ENCODE measurements around the gene TWNK.

The TWNK gene

DNA sequence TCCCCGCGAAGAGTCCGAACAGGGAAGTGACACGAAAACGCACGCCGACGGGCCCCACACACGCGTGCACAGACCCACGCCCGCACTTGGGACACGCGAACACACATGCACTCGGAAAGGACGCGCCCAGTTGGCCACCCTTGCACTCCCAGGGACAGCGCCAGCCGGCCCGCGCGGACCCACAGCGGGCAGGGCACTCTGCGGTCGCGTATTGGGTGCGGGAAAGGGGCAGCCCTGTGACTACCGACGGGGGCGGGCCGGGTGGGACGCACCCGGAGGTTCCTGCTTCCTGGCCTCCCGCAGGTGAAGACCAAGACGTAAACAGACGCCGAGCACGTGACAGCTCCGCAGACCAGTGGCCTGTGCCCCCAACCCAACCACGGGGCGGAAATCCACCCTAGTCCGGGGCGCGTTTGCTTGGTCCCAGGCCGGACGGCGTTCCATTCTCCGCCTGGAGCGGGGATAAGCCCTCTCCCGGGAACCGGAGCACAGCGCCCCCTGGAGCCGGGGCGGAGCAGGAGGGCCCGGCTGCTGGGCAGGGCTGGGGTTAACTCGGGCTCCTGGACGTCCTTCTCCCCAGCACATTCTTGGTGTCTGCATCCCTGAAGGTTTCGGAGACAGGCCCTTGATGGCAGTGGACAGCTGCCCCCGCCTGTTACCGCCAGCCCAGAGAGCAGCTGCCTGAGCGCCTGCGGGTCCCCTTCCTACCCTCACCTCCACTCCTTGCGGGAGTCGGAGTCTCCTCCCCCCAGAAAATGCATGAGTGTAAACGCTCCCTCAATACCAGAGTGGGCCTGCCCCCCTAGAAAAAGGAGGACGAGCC is 10.2 kb downstream of the TWNK start:
- peak; percentile 93 for DNase-seq

DNA sequence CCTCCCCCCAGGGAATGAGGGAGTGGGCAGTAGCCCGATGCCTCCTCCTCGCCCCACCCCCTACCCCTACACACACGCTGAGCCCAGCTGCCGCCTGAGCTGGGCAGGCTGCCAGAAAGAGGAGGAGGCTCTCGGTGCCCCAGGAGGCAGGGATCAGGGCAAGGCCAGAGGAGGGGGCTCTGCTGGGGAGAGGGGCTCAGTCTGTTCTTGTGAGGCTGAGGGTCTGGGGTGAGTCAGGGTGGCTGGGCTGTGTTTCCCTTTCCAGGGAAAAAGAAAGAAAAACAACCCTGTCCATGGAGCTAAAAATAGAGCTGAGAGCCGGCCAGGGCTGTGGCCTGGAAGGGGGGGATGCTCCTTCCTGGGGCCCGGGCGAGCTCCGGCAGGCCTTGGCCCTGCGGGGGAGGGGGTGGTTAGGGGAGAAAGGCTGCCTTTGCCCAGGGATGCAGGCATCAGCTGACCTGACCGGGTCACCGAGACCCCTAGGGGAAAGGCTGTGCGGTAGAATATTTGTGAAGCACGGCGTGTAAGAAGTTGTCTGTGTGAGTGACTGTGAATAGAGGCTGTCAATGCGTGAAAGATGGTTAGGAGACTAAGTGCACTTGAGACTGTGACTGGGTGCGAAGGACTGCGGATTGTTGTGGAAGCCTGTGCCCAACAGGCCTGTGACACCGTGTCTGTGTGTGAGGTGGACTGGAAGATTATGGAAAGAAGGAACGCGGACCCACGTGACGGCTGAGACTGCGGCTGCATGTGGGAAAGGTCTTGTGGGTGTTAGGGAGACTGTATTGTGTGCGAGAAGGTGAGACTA is 11.0 kb downstream of the TWNK start:
- peak; percentile 87 for DNase-seq

DNA sequence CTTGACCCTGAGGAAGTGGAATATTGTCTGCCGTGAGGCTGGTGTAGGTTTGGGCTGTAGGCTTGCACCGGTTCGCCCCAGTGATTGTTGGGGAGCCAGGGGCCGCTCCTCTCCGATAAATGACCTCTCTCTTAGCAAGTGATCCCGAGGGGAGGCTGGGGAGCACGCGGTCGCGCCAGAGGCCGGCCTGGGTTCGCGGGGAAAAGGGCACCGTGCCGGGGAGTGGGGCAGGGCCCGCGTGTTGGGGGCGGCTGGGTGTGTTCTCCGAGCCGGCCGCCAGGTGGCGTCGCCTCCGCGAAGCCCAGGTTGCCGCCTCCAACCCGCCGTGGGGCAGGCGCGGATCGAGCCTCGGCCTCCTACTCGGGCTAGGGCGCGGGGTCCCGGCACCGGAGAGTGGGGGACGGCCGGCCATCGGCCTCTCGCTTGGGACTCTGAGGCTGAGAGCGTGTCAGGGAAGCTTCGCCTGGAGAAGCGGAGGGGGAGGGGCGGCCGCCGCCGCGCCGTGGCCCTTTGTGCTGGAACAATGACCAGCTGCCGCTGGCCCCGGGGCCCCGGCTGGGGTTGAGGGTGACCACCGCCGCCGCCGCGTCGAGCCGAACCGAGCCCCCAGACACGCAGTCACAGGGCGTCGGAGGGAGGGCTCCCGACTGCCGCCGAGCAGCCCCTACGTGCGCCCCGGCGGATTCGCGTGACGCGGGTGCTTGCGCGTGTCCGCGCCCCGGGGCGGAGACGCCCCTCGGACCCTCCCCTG is 11.8 kb downstream of the TWNK start:
- peak; percentile 92 for DNase-seq

DNA sequence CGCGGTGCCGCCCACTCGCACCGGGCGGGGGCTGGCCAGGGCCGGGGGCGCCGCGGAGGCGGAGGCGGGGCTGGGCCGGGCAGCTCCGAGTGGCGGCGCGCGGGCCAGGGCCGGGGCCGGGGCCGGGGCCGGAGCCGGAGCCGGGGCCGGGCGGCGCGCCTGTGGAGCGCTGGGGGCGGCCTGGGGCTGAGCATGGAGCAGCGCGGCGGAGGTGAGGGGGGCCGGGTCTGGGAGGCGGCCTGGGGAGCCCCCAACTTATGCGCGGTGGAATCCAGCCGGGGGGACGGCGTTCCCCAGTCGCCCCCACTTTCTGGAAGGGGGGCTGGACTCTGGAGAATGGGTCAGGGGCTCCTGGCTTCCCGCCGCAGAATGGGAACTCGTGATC is 12.4 kb downstream of the TWNK start, which contains the start of gene LZTS2:
Gene LZTS2, plus strand, starts transcription at position 67 of the 385 bp plus-strand sequence. CDS start 2,731 bp downstream, outside the sequence.
- DNase-seq = no peak

DNA sequence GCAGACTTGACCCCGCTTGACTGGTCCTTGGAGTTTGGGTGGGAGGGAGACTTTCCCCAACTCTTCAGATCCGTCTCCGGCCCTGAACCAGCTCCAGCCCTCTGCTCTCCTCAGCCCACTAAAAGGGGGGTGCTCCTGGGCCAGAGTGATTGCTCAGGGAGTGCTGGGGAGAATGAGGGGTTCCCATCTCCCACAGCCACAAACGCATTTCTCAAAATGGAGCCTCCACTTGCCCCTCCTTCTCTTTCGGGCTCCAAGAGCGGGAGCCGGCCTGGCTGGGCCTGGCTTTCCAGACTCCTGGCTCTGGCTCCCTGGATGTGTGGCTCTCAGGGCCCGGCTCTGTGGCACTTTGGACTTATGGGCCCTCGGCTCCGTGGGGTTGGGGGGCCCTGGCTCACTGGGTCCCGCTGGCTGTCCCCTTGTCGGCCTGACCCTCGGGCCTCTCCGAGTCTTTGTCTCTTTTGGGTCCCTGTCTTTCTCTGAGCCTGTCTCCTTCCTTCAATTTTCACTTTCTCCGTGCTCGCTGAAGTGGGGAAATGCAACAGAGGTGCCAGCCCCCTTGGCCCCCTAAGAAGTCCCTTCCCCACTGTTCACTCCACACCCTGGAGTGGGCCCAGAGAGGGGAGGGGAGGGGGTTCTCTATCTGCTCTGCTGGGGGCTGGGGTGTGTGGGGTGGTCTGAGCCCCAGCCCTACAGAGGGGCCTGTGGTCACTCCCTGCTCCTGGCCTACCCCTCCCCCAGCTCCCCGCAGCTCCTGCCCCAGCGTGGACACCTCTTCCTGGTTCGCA is 13.0 kb downstream of the TWNK start:
- no peak for DNase-seq

DNA sequence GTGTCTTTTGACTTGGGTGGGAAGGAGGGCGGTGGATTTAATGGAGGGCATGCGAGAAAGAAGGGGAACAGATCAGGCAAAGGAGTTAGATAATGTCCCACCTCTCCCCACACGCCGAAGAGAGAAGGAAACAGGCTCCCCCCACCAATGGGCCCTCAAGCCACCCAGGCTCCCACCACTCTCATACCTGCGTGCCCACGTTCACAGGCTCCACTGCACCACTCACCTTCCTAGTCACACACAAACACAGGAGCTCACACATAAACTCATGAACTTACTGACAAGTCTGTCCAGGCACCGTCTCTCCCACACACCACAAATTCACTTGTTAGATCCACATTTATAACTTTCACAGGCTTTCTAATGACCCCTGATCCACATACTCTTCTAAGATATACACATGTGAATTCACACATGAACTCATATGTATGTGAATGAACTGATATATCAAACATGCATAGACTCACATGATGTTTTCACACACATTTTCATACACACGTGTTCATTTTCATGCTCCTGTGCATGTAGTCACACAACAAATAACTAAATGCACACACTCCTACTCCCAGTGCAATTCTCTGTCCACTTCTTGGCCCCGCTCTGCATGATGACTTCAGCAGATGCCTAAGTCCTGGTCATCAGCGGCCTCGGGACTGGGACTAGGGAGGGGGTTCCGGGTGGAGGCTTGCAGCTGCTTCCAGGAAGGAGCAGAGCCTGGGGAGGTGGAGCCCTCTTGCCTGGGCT is 13.7 kb downstream of the TWNK start:
- DNase-seq = no peak

DNA sequence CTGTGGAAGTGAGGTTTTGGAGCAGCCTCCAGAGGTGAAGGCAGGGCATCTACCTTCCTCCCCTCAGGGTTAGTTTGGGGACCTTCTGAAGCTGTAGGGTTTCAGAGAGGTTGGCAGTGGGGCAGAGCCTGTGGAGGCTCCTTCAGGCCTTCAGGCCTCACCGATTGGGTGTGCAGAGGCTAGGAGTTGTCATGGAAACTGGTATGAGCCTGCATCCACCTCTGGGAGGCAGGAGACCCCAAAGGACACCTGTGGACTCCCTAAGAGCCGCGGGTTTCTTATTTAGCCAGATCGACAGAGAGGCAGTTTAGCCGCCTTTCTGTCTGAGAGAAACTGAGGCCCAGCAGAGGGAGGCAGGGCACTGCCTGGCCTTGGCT is 14.3 kb downstream of the TWNK start:
- DNase-seq = no peak

DNA sequence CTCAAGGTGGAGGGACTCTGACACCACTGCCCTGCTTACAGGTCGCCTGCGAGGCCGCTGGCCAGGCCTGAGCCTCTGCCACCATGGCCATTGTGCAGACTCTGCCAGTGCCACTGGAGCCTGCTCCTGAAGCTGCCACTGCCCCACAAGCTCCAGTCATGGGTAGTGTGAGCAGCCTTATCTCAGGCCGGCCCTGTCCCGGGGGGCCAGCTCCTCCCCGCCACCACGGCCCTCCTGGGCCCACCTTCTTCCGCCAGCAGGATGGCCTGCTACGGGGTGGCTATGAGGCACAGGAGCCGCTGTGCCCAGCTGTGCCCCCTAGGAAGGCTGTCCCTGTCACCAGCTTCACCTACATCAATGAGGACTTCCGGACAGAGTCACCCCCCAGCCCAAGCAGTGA is 15.1 kb downstream of the TWNK start:
- DNase-seq = no peak

DNA sequence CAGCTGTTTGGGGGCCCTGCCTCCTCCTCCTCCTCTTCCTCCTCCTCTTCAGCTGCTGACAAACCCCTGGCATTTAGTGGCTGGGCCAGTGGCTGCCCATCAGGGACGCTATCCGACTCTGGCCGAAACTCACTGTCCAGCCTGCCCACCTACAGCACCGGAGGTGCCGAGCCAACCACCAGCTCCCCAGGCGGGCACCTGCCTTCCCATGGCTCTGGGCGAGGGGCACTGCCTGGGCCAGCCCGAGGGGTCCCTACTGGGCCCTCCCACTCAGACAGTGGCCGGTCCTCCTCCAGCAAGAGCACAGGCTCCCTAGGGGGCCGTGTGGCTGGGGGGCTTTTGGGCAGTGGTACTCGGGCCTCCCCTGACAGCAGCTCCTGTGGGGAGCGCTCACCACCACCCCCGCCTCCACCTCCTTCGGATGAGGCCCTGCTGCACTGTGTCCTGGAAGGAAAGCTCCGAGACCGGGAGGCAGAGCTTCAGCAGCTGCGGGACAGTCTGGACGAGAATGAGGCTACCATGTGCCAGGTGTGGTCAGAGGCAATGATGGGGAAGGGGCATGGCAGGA is 16.4 kb downstream of the TWNK start:
- DNase-seq = no peak

DNA sequence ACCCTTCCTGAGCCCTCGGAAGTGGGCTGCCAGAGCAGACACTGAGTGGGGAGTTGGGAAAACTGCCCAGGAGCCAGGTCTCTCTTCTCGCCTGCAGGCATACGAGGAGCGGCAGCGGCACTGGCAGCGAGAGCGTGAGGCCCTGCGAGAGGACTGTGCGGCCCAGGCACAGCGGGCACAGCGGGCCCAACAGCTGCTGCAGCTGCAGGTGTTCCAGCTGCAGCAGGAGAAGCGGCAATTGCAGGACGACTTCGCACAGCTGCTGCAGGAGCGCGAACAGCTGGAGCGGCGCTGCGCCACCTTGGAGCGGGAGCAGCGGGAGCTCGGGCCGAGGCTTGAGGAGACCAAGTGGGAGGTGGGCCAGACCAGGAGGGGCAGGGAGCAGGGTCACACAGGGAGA is 18.0 kb downstream of the TWNK start:
- no peak for DNase-seq

DNA sequence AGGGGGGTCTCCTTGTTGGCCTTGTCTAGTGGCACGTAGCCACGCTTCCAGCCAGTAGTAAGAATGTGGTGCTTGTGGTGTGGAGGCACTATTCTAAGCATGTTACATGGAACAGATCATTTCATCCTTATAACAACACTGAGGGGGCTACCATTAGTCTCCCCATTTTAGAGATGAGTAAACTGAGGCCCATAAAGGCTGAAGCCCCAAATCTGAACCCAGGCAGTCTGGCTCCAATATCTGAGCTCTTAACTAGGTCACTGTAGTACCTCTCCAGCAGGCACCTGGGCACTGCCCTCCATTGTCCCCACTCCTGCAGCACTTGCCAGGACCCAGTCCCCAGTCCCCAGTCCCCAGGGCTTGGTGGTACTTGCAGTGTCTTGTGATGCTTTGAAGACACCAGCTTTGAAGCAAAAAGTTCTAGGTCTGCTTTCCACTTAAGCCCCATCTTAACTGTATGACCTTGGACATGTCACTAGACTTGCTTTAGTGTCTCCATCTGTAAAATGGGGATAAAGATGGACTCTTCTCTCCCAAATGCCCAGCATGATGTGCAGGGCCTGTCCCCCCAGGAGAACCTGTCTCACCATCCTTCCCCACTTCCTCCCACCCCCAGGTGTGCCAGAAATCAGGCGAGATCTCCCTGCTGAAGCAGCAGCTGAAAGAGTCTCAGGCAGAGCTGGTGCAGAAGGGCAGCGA is 18.7 kb downstream of the TWNK start:
- DNase-seq = no peak

DNA sequence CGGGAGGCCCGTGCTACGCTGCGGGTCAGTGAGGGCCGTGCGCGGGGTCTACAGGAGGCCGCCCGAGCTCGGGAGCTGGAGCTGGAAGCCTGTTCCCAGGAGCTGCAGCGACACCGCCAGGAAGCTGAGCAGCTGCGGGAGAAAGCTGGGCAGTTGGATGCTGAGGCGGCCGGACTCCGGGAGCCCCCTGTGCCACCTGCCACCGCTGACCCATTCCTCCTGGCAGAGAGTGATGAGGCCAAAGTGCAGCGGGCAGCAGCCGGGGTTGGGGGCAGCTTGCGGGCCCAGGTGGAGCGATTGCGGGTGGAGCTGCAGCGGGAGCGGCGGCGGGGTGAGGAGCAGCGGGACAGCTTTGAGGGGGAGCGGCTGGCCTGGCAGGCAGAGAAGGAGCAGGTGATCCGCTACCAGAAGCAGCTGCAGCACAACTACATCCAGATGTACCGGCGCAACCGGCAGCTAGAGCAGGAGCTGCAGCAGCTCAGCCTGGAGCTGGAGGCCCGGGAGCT is 19.3 kb downstream of the TWNK start:
- no peak for DNase-seq

DNA sequence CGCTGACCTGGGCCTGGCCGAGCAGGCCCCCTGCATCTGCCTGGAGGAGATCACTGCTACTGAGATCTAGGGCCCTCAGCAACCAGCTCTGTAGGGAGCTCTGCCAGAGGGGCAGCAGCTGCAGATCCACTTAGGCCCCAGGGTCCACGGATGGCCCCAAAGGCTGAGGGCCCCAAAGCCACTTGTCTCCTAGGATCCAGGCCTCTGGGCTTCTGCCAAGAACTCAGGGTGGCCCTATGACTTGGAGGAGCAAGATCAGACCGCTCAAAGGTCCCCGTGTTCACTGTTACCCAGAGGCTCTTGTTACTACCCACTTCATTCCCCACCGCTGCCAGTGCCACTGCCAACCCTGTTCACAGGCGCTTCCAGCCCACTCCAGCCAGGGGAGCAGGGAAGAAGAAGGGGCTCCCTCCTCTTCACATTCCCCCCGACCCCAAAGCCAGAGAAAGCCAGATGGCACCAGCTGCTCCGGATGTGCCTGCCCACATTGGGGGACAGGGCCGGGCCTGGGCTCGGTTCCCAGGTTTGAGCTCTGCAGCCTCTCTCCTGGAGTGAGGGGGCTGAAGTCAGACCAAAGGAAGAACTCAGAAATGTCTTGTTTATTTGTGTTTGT is 19.9 kb downstream of the TWNK start:
- DNase-seq = no peak

DNA sequence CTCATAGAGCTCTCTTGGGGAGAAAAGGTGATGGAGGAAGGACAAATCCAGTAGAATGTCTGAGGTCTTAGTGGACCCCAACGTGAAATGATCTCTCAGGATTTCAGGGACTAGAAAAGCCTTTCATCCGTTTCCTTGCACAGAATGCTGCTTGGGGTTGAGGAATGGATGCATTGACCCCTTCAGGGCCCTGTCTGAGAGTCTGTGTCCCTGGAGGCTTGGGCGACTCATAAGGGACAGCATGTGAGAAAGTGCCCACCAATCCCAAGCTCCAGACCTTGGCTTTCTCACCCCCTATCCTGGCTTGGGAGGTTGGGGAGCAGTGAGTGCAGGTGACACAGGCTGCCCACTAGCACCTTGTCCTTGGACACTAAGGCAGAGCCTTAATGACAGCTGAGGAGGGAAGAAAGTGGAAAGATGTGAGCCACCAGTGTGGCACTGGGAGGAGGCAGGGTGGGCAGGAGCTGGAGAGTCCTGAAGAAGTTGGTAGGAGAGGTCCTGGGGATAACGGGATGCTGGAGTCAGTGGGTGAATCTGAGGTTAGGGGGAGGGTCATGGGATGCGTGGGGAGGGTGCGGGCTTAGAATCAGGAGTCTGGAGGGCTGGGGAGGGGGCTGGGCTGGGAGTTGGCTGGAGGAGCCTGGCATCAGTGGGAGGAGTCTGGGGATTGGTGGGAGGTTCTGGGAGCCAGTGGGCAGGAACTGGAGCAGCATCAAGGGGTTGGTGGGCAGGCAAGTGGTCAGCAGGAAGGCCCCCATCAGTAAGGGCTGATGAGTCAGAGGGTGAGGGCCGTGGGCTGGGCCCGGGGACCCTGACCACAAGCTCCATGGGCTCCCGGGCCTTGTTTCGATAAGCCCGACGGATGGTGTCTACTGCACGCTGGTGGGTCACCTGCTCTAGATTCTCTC is 20.8 kb downstream of the TWNK start:
- no peak for DNase-seq

DNA sequence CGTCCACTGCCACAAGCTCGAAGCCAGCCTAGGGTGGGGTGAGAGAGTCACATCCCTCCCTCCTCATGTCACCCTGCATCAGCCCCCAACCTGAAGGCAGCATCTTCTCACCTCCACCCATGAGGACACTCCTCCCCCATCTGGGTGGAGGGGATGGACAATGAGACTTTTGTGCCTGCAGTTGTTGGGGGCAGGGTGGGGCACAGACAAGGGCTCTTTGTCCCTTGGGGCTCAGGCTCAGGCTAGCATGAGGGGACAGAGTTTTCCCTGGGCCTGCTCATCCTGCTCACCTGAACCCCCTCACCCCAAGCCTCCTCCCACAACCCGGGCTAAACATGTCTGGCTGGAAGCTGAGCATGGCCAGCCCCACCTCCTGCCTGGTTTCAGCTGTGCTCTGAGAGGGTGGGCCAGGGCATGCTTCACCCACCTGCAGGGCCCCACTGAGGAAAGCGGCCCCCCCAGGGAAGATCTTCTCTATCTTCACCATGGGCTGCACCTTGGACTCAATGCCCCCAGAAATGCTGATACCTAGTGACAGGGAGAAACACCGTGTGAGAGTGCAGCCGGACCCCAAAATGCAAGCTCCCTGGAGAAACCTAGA is 21.6 kb downstream of the TWNK start:
- DNase-seq = no peak

DNA sequence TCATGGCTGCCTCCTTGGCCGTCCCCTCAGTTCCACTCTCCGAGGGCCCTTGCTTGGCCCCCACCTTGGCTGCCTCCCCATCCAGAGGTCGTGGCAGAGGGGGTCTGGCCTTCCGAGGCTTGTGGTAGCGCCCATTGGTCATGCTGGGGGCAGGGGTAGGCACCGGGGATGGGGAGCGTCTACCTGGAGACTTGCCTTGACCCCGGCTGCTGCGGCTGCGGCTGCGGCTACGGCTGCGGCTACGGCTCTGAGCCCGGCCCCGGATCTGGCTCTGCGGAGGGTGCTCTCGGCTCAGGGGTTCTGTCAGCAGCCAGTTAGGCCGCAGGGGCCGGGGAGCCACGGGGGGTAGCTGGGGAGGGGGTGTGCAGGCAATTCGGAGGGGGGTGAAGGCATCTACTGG is 23.0 kb downstream of the TWNK start:
- DNase-seq = no peak

DNA sequence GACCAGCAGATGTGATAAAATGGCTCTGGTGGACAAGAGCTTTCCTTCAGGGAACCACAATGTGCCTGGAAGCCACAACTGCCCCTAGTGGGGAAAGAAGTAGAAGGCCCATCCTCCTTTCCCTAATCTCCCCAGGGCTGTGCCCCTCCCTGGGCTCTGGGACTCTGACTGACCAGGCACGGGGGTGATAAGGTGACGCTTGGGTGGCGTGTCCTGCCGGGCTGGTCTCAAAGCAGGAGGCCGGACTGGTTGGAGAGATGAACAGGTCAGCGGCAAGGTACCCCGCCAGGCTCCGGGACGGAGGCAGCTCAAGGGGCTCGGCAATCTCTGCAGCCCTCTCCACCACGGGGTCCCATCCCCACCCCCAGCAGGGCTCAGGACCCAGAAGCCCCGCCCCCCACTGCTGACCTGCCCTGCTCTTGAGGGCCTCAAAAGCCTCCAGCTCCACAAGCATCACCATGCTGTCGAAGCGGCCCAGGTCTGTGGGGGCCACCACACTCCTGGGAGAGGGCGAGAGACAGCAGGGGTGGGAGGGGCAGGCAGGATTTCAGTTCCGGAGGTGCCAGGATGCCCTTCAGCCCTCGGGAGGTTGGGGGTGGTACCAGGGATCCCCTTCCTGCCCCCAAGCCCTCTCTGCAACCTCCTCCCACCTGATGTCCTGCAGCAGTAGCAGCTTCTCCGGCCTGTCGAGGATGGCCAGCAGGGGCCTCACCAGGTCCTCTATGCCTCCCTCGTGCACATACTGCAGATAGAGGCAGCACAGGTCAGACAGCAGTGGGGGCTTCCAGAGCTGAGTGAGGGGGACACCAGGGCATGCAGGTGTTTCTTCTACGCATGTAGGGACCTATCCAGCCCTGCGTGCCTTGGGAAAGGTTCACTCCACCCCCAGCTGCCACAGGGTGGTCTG is 24.4 kb downstream of the TWNK start:
- DNase-seq = no peak
